Natural killer cell (primary cell): Measurements from ENCODE around the gene NAV1. TPM values are rescaled to one million over a fixed set of nuclear protein-coding genes. Genes with fewer than 3 reads are reported as not detected.
A peak's percentile ranks its signal among the peaks of the same experiment; 100 is the strongest.

Experiments used
- ATAC-seq, 3 donors: fragments of 150-1000 bp in 2 of 3; fragments of 200-7000 bp in 1 of 3; cut with Tn5 transposase; 1 replicate in 1 of 3; 2 replicates in 2 of 3; pipeline ENCODE4 v1.10.0; 2021; ENCODE audit warnings: mild to moderate bottlenecking in 2 of 3, moderate library complexity in 2 of 3
- DNase-seq, 2 donors: peaks; one replicate each; pipeline versions ENCODE4 v3.0.0 to v3.0.0-alpha.2; 2013 to 2021; ENCODE audit warnings: mixed read lengths in 1 of 2
- H3K27ac ChIP-seq: one replicate; pipeline ENCODE4 v1.5.1; 2013; ENCODE audit warnings: mild to moderate bottlenecking, low read length
- H3K27me3 ChIP-seq: one replicate; pipeline ENCODE4 v1.6.1; 2013; ENCODE audit warnings: low read length; ENCODE audit not compliant: control insufficient read depth, insufficient read depth
- H3K36me3 ChIP-seq: one replicate; pipeline ENCODE4 v1.6.1; 2013; ENCODE audit warnings: low read length; ENCODE audit not compliant: control insufficient read depth, insufficient read depth
- H3K4me1 ChIP-seq: one replicate; pipeline ENCODE4 v1.6.1; 2013; ENCODE audit warnings: low read length; ENCODE audit not compliant: control insufficient read depth, insufficient read depth
- H3K4me3 ChIP-seq: one replicate; pipeline ENCODE4 v1.5.1; 2013; ENCODE audit warnings: low read length
- H3K9me3 ChIP-seq: one replicate; pipeline ENCODE4 v1.6.1; 2013; ENCODE audit warnings: low read length; ENCODE audit not compliant: control insufficient read depth, insufficient read depth
- H3K27ac Mint-ChIP-seq, 2 donors: one replicate each; pipeline ENCODE4 v1.8.0; 2022; ENCODE audit warnings: mild to moderate bottlenecking in 2 of 2, mixed read lengths in 2 of 2, moderate library complexity in 1 of 2
- H3K27me3 Mint-ChIP-seq, 2 donors: one replicate each; pipeline ENCODE4 v1.8.0; 2022; ENCODE audit warnings: low read depth in 2 of 2, mixed read lengths in 2 of 2
- H3K36me3 Mint-ChIP-seq: one replicate; pipeline ENCODE4 v1.8.0; 2022; ENCODE audit warnings: mixed read lengths
- H3K4me1 Mint-ChIP-seq, 2 donors: one replicate each; pipeline ENCODE4 v1.8.0; 2022; ENCODE audit warnings: mixed read lengths in 2 of 2
- H3K4me3 Mint-ChIP-seq: one replicate; pipeline ENCODE4 v1.8.0; 2022; ENCODE audit warnings: mild to moderate bottlenecking, moderate library complexity, mixed read lengths
- H3K9me3 Mint-ChIP-seq, 2 donors: one replicate each; pipeline ENCODE4 v1.8.0; 2022; ENCODE audit warnings: mixed read lengths in 2 of 2
- WGBS: methylation state at CpG from one replicate; pipeline ENCODE4 v1.1.7; 2013; ENCODE audit warnings: missing lambda C conversion rate; ENCODE audit not compliant: insufficient coverage; 5-methylcytosine and 5-hydroxymethylcytosine counted together
- intact Hi-C: fragments of 100-400 bp; cut with micrococcal nuclease; formaldehyde crosslinking; loops from one replicate; pipeline ENCODE4 v1.14.2; 2022
- total RNA-seq, 4 donors: library from RNA; stranded (reverse); fragments of 120-200 nt in 1 of 4; gene quantifications; one replicate each; pipeline versions ENCODE4 v1.2.3 to v1.2.4, GENCODE V29; 2013 to 2022
- TF ChIP-seq, protein P1 (sequence below): fragments of 200-600 bp; IDR thresholded peaks from one replicate; pipeline ENCODE4 v1.8.0; 2022; ENCODE audit warnings: antibody characterized with exemption

NAV1 gene
- total RNA-seq, 3 donors from 2014 or later (not counting 1 experiment from before 2014, with no cell fraction given), result 2.5 to 3.9 (median 2.8) TPM

DNA sequence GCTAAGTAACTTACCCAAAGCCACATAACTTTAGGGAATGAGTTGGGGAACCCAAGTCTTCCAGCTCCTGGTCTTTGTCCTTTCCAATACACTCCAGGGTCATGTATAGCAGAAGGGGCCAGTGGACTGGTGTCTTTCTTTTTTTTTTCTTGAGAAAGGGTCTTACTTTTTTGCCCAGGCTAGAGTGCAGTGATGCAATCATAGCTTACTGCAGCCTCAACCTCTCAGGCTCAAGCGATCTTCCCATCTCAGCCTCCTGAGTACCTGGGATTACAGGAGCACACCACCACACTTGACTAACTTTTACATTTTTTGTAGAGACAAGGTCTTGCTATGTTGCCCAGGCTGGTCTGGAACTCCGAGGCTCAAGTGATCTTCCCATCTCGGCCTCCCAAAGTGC, 12.2 kb downstream of the NAV1 start:
- Histone ChIP-seq H3K36me3 (no peaks in the 10 kb centered on the region), H3K27me3 (no peaks in the 10 kb centered on the region), H3K4me3 (no peak overlapping the region), H3K9me3 (no peaks in the 10 kb centered on the region), H3K4me1 (no peaks in the 10 kb centered on the region), H3K27ac (no peak overlapping the region)
- no peak for DNase-seq
- intact Hi-C loops, result no loop called here
- no peak for ATAC-seq
- peaks cover 8 to 18% of the 10 kb centered on the region in 2 donors for H3K27me3 Mint-ChIP-seq
- no peaks in the 10 kb centered on the region for H3K9me3 Mint-ChIP-seq
- 92% methylated on average over 3 of the region's 3 CpGs for WGBS
- no peak overlapping the region for H3K27ac Mint-ChIP-seq
- H3K4me3 Mint-ChIP-seq, result no peak overlapping the region
- no peaks in the 10 kb centered on the region for H3K36me3 Mint-ChIP-seq
- TF ChIP-seq, protein P1, sequence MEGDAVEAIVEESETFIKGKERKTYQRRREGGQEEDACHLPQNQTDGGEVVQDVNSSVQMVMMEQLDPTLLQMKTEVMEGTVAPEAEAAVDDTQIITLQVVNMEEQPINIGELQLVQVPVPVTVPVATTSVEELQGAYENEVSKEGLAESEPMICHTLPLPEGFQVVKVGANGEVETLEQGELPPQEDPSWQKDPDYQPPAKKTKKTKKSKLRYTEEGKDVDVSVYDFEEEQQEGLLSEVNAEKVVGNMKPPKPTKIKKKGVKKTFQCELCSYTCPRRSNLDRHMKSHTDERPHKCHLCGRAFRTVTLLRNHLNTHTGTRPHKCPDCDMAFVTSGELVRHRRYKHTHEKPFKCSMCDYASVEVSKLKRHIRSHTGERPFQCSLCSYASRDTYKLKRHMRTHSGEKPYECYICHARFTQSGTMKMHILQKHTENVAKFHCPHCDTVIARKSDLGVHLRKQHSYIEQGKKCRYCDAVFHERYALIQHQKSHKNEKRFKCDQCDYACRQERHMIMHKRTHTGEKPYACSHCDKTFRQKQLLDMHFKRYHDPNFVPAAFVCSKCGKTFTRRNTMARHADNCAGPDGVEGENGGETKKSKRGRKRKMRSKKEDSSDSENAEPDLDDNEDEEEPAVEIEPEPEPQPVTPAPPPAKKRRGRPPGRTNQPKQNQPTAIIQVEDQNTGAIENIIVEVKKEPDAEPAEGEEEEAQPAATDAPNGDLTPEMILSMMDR, result no peak
- no peaks in the 10 kb centered on the region for H3K4me1 Mint-ChIP-seq

- Histone ChIP-seq H3K27ac (no peak overlapping the region), H3K36me3 (no peaks in the 10 kb centered on the region), H3K9me3 (no peaks in the 10 kb centered on the region), H3K4me1 (no peaks in the 10 kb centered on the region), H3K4me3 (no peak overlapping the region), H3K27me3 (no peaks in the 10 kb centered on the region)
- DNase-seq (no peak), ATAC-seq (peak in 2 of 3 donors; percentile 24 to 66)
- TF ChIP-seq, protein P1, result no peak
- Mint-ChIP-seq H3K4me1 (no peaks in the 10 kb centered on the region), H3K27me3 (peaks cover 8 to 15% of the 10 kb centered on the region in 2 donors), H3K27ac (no peak overlapping the region), H3K4me3 (no peak overlapping the region), H3K9me3 (no peaks in the 10 kb centered on the region), H3K36me3 (no peaks in the 10 kb centered on the region)
- intact Hi-C loops, result no loop called here
- WGBS, result 85% methylated on average over 12 of the region's 12 CpGs
These were observed 13.2 kb downstream of the NAV1 start for GRCh38 chr1:201551877-201552731.

DNA sequence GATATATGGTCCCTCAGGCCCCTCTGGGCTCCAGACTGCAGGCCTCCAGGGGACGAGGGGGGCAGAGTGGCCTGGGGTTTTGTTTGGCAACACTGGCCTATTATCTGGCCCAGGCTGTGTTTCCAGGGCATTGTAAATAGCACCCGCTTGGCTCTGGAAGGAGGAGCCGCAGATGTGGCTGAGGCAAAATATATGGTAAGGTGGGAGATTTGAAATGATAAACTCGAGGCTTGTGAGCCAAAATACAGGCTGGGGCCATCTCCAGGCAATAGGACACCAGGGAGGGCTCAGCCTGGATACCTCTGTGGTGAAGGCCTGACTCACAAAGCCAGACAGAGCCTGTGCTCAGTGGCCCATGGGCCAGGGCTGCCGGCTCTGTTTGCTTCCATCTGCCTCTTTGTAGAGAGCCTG, 14.0 kb downstream of the NAV1 start:
- Histone ChIP-seq H3K9me3 (no peaks in the 10 kb centered on the region), H3K27me3 (no peaks in the 10 kb centered on the region), H3K4me3 (no peak overlapping the region), H3K27ac (no peak overlapping the region), H3K4me1 (no peaks in the 10 kb centered on the region), H3K36me3 (no peaks in the 10 kb centered on the region)
- TF ChIP-seq, protein P1, result no peak
- no peak for ATAC-seq
- DNase-seq, result no peak
- Mint-ChIP-seq H3K36me3 (no peaks in the 10 kb centered on the region), H3K4me3 (no peak overlapping the region), H3K27me3 (peaks cover 8 to 15% of the 10 kb centered on the region in 2 donors), H3K27ac (no peak overlapping the region), H3K9me3 (no peaks in the 10 kb centered on the region), H3K4me1 (no peaks in the 10 kb centered on the region)
- intact Hi-C loops, result no loop called here
- WGBS, result 80% methylated on average over 5 of the region's 5 CpGs
